ENCODE measurements around the gene KANK2.

KANK2 gene

GRCh38 chr19:11209839-11210655 lies 12.7 kb upstream of the KANK2 start:
- no peak overlapping the region for H3K4me3 ChIP-seq (replicated peaks in 1 of 2; ENCODE audit: low read depth in 2 of 2, low read length in 2 of 2)
- TF ChIP-seq CTCF (IDR thresholded peaks at IDR 0.05; ENCODE audit: low read depth, low read length), result no peak
- DNase-seq (ENCODE audit: low read depth in 2 of 2), result no peak

GRCh38 chr19:11208561-11209471 lies 11.5 kb upstream of the KANK2 start:
- TF ChIP-seq CTCF (IDR thresholded peaks at IDR 0.05; ENCODE audit: low read depth, low read length), result no peak
- DNase-seq (ENCODE audit: low read depth in 2 of 2), result peak in 1 of 2 donors; percentile 35
- no peak overlapping the region for H3K4me3 ChIP-seq (replicated peaks in 1 of 2; ENCODE audit: low read depth in 2 of 2, low read length in 2 of 2)

- no peak overlapping the region for H3K4me3 ChIP-seq (replicated peaks in 1 of 2; ENCODE audit: low read depth in 2 of 2, low read length in 2 of 2)
- DNase-seq (ENCODE audit: low read depth in 2 of 2), result no peak
- no peak for TF ChIP-seq CTCF (IDR thresholded peaks at IDR 0.05; ENCODE audit: low read depth, low read length)
Observed at GRCh38 chr19:11205939-11206570, 8.7 kb upstream of the KANK2 start.

- no peak for TF ChIP-seq CTCF (IDR thresholded peaks at IDR 0.05; ENCODE audit: low read depth, low read length)
- DNase-seq (ENCODE audit: low read depth in 2 of 2), result peak in 1 of 2 donors; percentile 53
- no peak overlapping the region for H3K4me3 ChIP-seq (replicated peaks in 1 of 2; ENCODE audit: low read depth in 2 of 2, low read length in 2 of 2)
Observed at GRCh38 chr19:11204943-11205349, 7.6 kb upstream of the KANK2 start.

- no peak for TF ChIP-seq CTCF (IDR thresholded peaks at IDR 0.05; ENCODE audit: low read depth, low read length)
- DNase-seq (ENCODE audit: low read depth in 2 of 2), result no peak
- H3K4me3 ChIP-seq (replicated peaks in 1 of 2; ENCODE audit: low read depth in 2 of 2, low read length in 2 of 2), result no peak overlapping the region
Observed at GRCh38 chr19:11204076-11204602, 6.8 kb upstream of the KANK2 start.

All from cardiac fibroblast (primary cell).